GM19455 (cell line): ENCODE data around the gene GRIK5.
"Not testable (repeated sequence)": the region's sequence is repeated elsewhere in the genome, so short reads cannot be mapped to it uniquely, and the experiment has no call there.

Experiments
- ATAC-seq: cut with Tn5 transposase; IDR thresholded peaks from one replicate; pipeline ENCODE4 v1.9.1; 2021; ENCODE audit not compliant: unreplicated experiment

The GRIK5 gene

GRCh38 chr19:42051166-42052115 lies 18.6 kb downstream of the GRIK5 start:
- ATAC-seq: no peak

- ATAC-seq: no peak
These were observed 21.0 kb downstream of the GRIK5 start for GRCh38 chr19:42048992-42049391.

DNA sequence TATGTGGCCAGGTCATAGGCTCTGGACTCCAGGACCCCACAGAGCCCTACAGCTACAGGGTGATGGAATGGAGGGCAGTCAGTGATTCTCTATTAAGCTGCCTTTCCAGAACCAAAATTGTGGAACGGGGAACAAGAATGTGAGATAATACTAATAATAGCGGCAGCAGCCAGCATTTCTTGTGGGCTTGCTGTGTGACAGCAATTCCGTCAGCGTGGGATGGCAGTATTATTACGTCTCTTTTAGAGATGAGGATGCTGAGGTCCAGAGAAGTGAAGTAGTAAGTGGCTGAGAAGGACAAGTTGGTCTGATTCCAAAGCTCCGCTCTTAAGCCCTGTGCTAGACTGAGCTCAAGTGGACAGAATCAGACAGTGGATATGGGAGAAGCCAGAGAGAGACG lies 24.4 kb downstream of the GRIK5 start:
- no peak for ATAC-seq

DNA sequence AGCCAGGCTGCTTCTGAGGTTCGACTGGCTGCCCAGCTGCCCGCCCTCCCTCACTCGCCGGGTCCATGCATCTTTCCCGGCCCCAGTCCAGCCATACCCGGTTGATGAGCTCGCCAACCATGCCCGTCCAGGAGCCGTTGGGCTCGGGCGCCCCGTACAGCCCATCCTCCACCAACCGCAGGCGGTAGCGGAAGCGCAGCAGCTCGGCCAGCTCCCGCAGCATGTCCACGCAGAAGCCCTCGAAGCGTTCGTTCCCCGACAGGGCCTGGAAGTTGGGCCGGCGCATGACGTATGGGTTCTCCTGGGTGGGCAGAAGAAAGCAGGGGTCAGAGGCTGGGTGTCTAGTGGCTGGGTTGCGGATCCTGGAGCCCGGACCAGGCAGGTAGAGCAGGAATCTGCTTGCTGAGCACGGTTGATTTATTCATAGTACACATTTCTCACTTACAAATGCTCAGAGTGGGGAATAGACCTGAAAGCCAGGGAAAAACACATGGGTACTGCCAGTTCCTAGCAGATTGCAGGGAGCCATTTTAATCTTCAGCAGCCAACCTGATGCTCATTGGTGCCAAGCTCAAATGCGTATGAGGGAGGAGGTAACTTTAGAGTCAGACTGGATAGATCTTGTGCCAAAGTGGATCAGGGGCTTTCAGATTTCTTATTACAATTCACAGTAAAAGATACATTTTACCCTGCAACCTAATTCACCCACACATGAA lies 27.4 kb downstream of the GRIK5 start:
- ATAC-seq: no peak

DNA sequence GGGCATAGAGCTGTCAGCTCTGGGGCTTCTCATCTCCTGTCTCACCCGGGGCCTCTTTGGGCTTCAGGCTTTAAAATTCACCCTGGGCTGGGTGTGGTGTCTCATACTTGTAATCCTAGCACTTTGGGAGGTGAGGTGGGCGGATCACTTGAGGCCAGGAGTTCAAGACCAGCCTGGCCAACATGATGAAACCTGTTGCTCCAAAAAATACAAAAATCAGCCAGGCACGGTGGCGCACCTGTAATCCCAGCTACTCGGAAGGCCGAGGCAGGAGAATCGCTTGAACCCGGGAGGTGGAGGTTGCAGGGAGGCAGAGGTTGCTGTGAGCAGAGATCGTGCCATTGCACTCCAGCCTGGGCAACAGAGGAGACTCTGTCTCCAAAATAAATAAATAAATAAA lies 29.5 kb downstream of the GRIK5 start:
- ATAC-seq: not testable (repeated sequence)

GRCh38 chr19:42040031-42040430 lies 30.0 kb downstream of the GRIK5 start:
- no peak for ATAC-seq

DNA sequence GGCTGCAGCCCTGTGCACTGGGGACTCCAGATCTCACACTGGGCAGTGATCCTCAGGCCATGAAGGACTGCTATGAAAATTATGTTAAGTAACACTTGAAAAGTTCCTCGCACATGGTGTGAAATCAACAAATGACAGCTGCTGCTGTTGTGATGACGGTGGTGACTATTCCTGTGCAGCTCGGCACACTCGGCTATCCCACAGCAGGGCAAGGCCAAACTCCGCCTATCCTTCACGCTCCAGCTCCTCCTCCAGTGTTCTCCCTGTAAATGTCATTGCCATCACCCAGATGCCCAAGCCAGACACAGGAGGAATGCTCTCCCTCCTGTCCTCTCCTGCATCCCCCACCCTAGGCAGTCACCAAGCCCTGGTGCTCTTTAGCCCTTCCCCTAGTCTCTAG lies 31.3 kb downstream of the GRIK5 start:
- ATAC-seq: no peak

DNA sequence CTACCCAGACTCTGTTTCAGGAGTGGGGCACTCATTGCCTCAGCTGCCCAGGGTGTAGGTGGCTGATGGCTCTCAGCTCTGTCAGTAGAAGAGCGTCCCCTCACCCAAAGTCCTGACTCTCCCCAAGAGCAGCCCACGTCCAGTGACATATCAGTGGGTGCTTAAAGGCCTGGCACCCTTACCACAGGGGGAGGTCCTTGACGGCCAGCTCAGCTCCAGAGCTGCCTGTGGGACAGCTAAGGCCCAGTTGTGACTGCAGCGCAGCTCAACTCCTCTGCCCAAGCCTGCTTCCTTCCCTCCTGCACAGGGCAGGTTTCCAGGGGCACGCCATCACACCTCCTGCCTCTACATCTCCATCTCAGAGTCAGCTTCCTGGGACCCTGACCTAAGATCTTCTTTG lies 32.4 kb downstream of the GRIK5 start:
- ATAC-seq: no peak

DNA sequence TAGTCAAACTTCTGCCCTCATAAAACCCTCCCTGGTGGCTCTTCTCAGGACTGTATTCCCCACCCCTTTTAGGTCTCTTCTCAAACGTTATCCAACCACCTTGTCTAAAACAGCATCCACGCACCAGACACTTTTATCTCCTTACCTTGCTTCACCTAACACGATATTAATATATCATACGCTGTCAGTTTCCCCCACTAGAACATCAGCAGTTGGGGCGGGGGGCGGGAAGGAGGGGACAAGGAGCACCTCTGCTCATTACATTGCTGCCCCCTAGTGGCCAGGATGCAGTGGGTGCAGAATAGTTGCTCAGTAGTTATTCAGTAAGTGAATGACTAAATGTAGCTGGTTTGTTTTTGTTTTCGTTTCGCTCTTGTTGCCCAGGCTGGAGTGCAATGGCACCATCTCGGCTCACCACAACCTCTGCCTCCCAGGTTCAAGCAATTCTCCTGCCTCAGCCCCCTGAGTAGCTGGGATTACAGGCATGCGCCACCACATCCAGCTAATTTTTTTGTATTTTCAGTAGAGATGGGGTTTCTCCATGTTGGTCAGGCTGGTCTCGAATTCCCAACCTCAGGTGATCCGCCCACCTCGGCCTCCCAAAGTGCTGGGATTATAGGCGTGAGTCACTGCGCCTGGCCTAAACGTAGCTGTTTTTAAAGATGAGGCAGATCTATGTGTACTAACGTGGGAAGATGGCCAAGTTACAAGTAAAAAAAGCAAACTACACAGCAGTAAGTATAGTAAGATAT lies 35.2 kb downstream of the GRIK5 start:
- ATAC-seq: not testable (repeated sequence)

- ATAC-seq: no peak
These were observed 36.6 kb downstream of the GRIK5 start for GRCh38 chr19:42033413-42033812.

- no peak for ATAC-seq
These were observed 37.6 kb downstream of the GRIK5 start for GRCh38 chr19:42032431-42032830.

GRCh38 chr19:42030645-42031440 lies 39.2 kb downstream of the GRIK5 start:
- ATAC-seq: no peak

GRCh38 chr19:42028304-42029216 lies 41.4 kb downstream of the GRIK5 start:
- ATAC-seq: no peak

DNA sequence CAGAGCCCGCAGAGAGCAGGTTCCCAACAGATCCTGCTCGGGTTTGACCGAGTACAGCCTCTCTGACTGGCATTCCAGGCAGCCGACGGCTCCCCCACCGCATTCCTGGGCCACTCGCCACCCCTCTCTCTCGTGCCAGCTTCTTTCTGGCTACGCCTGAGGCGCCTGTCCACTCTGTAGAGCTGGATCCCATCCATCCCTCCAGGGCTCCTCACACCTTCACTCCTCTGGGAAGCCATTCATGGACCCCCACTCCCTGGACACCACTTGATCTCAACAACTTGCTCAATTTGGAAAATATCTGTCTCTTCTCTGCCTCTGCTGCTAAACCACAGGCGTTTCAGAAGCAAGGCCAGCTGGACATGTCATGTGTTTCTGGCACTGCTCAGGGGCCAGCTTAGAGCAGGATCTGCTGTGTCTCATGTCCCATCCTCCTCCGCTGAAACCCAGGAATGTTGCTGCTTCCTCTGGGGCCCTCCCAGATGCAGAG lies 45.3 kb downstream of the GRIK5 start:
- no peak for ATAC-seq

- no peak for ATAC-seq
These were observed 46.1 kb downstream of the GRIK5 start for GRCh38 chr19:42023943-42024260.

GRCh38 chr19:42023121-42023942 lies 46.7 kb downstream of the GRIK5 start:
- ATAC-seq: no peak

- ATAC-seq: no peak
These were observed 47.4 kb downstream of the GRIK5 start for GRCh38 chr19:42022616-42023015.

DNA sequence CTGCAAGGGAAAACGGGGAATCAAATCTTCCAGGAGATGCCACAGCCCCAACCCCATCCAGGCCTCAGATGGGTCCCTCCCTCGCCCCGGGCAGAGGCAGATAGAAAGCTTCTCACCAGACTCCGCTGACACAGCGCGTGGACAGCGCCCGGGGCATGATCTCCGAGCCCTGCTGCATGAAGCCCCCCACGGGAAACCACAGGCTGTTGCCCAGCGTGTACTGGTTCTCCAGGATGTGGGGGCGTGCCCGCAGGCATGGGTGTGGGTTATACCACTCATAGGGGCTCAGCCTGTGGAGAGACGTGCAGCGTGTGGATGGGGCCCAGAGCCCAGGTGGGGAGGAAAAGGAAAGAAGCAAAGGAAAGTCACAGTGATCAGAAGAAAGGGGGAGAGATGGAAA lies 48.8 kb downstream of the GRIK5 start:
- no peak for ATAC-seq
